Esophagus squamous epithelium (tissue), 4 donors: ENCODE measurements around the gene ROBO3.

Experiments
- POLR2A ChIP-seq, 4 donors: fragments of 450-650 bp; IDR thresholded peaks; one replicate each; pipeline ENCODE4 v1.6.1; 2017; ENCODE audit warnings: antibody characterized with exemption in 4 of 4, mild to moderate bottlenecking in 4 of 4, moderate library complexity in 3 of 4
- TF ChIP-seq, protein P1 (sequence below), 6 experiments: fragments of 450-650 bp in 4 of 6; fragments of 200-600 bp in 2 of 6; sonication (generic) in 2 of 6; IDR thresholded peaks; one replicate each; pipeline ENCODE4 v1.5.1; 2016 to 2019; ENCODE audit warnings: antibody characterized with exemption in 6 of 6, mild to moderate bottlenecking in 4 of 6, moderate library complexity in 4 of 6

DNA sequence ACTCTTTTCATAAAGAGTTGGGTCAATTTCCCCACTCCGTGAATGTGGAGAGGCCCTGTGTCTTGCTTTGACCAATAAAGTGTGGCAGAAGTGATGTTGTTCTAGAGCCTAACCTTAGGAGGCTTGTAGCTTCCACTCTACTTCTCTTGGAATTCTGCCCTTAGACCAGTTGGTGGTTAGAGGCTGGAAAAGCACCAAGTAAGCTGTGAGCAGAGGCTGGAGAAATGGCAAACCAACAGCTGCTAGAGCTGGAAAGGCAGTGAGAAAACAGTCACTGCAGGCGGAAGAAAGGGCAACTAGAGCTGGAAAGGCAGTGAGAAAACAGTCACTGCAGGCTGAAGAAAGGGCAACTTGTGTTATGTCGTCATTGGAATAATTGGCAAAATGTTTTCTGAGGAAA lies 35.2 kb upstream of the ROBO3 start:
- TF ChIP-seq, protein P1, sequence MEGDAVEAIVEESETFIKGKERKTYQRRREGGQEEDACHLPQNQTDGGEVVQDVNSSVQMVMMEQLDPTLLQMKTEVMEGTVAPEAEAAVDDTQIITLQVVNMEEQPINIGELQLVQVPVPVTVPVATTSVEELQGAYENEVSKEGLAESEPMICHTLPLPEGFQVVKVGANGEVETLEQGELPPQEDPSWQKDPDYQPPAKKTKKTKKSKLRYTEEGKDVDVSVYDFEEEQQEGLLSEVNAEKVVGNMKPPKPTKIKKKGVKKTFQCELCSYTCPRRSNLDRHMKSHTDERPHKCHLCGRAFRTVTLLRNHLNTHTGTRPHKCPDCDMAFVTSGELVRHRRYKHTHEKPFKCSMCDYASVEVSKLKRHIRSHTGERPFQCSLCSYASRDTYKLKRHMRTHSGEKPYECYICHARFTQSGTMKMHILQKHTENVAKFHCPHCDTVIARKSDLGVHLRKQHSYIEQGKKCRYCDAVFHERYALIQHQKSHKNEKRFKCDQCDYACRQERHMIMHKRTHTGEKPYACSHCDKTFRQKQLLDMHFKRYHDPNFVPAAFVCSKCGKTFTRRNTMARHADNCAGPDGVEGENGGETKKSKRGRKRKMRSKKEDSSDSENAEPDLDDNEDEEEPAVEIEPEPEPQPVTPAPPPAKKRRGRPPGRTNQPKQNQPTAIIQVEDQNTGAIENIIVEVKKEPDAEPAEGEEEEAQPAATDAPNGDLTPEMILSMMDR (IDR thresholded peaks at IDR 0.05): no peak
- TF ChIP-seq POLR2A (IDR thresholded peaks at IDR 0.05): no peak
